Spleen (tissue), 7 donors: ENCODE results near the gene RTL10.

Experiments used
- POLR2A ChIP-seq, 3 donors: fragments of 450-650 bp; IDR thresholded peaks; one replicate each; pipeline ENCODE4 v1.5.1; 2017; ENCODE audit warnings: antibody characterized with exemption in 3 of 3, mild to moderate bottlenecking in 1 of 3
- POLR2AphosphoS5 ChIP-seq, 3 donors: sonication (generic); formaldehyde crosslinking; IDR thresholded peaks; one replicate each; pipeline ENCODE4 v1.5.1; 2017; ENCODE audit warnings: antibody characterized with exemption in 3 of 3
- TF ChIP-seq, protein P1 (sequence below), 11 experiments: fragments of 200-600 bp in 7 of 11; fragments of 450-650 bp in 4 of 11; sonication (generic) in 4 of 11; IDR thresholded peaks in 8 of 11; conservative IDR thresholded peaks in 3 of 11; 1 replicate in 7 of 11; 2 replicates in 4 of 11; pipeline versions ENCODE4 v1.4.0 to v1.8.0; 2016 to 2021; ENCODE audit warnings: antibody characterized with exemption in 11 of 11, inconsistent platforms in 4 of 11, mild to moderate bottlenecking in 1 of 11
- donor health status: DM: no; HTN: no; CAD: no; lungs with moderate emphysema.
- donor health status: DM: no; HTN: no; CAD: no.
- donor health status: DM: no; HTN: no; CAD: no.

DNA sequence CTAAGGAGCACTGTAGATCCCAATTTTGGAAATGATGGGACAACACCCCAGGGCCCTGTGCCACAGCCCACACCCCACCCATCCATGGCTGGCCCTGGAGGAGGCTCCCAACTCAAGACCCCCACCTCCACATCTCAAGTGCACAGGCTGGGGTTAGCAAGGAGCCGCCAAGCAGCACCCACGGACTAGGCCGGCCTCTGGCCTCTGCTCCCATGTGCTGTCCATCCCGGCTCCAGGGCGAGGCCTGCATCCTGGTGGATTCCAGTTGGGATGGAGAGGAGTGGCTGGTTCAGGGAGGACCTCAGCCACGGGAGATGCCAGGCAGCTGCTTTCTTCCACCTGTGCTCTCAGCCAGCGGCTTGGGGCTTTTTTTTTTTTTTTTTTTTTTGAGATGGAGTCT is 43.5 kb upstream of the RTL10 start:
- TF ChIP-seq, protein P1, sequence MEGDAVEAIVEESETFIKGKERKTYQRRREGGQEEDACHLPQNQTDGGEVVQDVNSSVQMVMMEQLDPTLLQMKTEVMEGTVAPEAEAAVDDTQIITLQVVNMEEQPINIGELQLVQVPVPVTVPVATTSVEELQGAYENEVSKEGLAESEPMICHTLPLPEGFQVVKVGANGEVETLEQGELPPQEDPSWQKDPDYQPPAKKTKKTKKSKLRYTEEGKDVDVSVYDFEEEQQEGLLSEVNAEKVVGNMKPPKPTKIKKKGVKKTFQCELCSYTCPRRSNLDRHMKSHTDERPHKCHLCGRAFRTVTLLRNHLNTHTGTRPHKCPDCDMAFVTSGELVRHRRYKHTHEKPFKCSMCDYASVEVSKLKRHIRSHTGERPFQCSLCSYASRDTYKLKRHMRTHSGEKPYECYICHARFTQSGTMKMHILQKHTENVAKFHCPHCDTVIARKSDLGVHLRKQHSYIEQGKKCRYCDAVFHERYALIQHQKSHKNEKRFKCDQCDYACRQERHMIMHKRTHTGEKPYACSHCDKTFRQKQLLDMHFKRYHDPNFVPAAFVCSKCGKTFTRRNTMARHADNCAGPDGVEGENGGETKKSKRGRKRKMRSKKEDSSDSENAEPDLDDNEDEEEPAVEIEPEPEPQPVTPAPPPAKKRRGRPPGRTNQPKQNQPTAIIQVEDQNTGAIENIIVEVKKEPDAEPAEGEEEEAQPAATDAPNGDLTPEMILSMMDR (IDR thresholded peaks at IDR 0.05 in 8 of 11, conservative IDR thresholded peaks at IDR 0.05 in 3 of 11) = no peak
- TF ChIP-seq POLR2A (IDR thresholded peaks at IDR 0.05) (no peak), POLR2AphosphoS5 (IDR thresholded peaks at IDR 0.05) (no peak)
